Endometrial microvascular endothelial cells (primary cell): Measurements from ENCODE around the gene TNRC6B. TPM values are rescaled to one million over a fixed set of nuclear protein-coding genes. Genes with fewer than 3 reads are reported as not detected.

Experiments
- in situ Hi-C: cut with HindIII; loops from 2 replicates; pipeline ENCODE4 v1.10.0; 2017; ENCODE audit warnings: low sequenced_read_pairs, low pct_unique_long_range_greater_than_20kb; ENCODE audit errors: inconsistent ontology term
- total RNA-seq: library from RNA; depleted of rRNA; stranded (reverse); fragments of >200 nt; gene quantifications from one replicate; pipeline ENCODE4 v1.2.3, GENCODE V29; 2015; ENCODE audit errors: inconsistent ontology term

Gene TNRC6B
- total RNA-seq, 1 donor from 2014 or later = 31.3 TPM

GRCh38 chr22:40235308-40235707 lies 57.6 kb downstream of the TNRC6B start:
- in situ Hi-C loops = no loop called here

GRCh38 chr22:40236131-40236665 lies 58.5 kb downstream of the TNRC6B start:
- in situ Hi-C loops = no loop called here

- in situ Hi-C loops = no loop called here
Measured at GRCh38 chr22:40237241-40237640, 59.5 kb downstream of the TNRC6B start.

GRCh38 chr22:40237788-40238424 lies 60.2 kb downstream of the TNRC6B start:
- in situ Hi-C loops = no loop called here

GRCh38 chr22:40238425-40239344 lies 61.0 kb downstream of the TNRC6B start:
- in situ Hi-C loops = no loop called here

- in situ Hi-C loops = no loop called here
Measured at GRCh38 chr22:40239345-40239683, 61.6 kb downstream of the TNRC6B start.

- in situ Hi-C loops = no loop called here
Measured at GRCh38 chr22:40240160-40240559, 62.4 kb downstream of the TNRC6B start.

- in situ Hi-C loops = no loop called here
Measured at GRCh38 chr22:40240686-40241085, 63.0 kb downstream of the TNRC6B start.

GRCh38 chr22:40241200-40241763 lies 63.6 kb downstream of the TNRC6B start:
- in situ Hi-C loops = no loop called here

GRCh38 chr22:40243891-40244290 lies 66.2 kb downstream of the TNRC6B start:
- in situ Hi-C loops = no loop called here

GRCh38 chr22:40244586-40244985 lies 66.9 kb downstream of the TNRC6B start:
- in situ Hi-C loops = no loop called here

- in situ Hi-C loops = no loop called here
Measured at GRCh38 chr22:40247976-40248375, 70.3 kb downstream of the TNRC6B start.

- in situ Hi-C loops = no loop called here
Measured at GRCh38 chr22:40249286-40249685, 71.6 kb downstream of the TNRC6B start.

- in situ Hi-C loops = no loop called here
Measured at GRCh38 chr22:40250608-40251007, 72.9 kb downstream of the TNRC6B start.

- in situ Hi-C loops = no loop called here
Measured at GRCh38 chr22:40251106-40251505, 73.4 kb downstream of the TNRC6B start.

- in situ Hi-C loops = no loop called here
Measured at GRCh38 chr22:40252146-40252545, 74.4 kb downstream of the TNRC6B start.

GRCh38 chr22:40256516-40256915 lies 78.8 kb downstream of the TNRC6B start:
- in situ Hi-C loops = no loop called here

GRCh38 chr22:40258017-40258416 lies 80.3 kb downstream of the TNRC6B start:
- in situ Hi-C loops = no loop called here

GRCh38 chr22:40258501-40258915 lies 80.8 kb downstream of the TNRC6B start:
- in situ Hi-C loops = no loop called here

- in situ Hi-C loops = no loop called here
Measured at GRCh38 chr22:40261783-40262182, 84.1 kb downstream of the TNRC6B start.
